NCI-H2081 (cell line): ENCODE data around the gene GLG1.
"Not testable (repeated sequence)": the region's sequence is repeated elsewhere in the genome, so short reads cannot be mapped to it uniquely, and the experiment has no call there.

ENCODE experiments used
- DNase-seq, 2 experiments: peaks; one replicate each; lab custom pipeline; 2025; lab: John Stamatoyannopoulos, UW

Gene GLG1

GRCh38 chr16:74443624-74444346 is 163.1 kb downstream of the GLG1 start:
- not testable (repeated sequence) for DNase-seq

DNA sequence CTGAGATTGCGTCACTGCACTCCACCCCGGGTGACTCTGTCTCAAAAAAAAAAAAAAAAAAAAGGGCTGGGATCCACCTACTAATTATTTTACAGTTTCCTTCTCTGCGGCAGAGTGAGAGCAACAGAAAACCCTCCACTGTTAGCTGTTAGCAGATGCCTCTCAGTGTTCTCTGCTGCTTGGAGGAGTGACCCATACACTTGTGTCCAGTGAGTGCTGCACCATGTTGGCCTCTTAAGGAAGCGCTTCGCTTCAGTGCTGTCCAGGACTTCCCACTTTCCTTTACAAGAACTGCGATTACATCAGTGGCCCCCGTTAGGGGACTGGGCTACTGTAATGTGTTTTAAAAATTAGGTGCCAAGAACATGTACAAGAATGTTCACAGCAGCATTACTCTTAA is 167.2 kb downstream of the GLG1 start:
- no peak for DNase-seq

- DNase-seq = no peak
These were observed 168.4 kb downstream of the GLG1 start for GRCh38 chr16:74438492-74438979.

DNA sequence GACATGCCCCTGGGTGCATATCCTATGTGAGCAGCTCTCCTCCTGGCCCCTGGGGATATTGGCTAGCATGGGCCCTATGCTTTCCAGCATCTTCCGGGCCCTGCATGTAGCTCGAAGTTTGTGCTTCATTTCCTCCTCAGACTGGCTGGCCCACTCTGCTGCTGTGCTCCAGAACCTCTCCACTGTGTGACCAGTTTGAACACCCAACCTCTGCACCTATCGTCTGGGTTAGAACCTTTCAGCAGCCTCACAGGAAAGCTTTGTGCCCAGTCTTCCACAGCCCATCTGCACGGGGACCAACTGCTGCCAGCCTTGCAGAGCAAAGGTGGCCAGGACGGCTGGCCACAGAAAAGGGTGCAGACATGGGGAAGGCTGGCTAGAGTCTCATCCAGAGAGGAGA is 175.4 kb downstream of the GLG1 start:
- no peak for DNase-seq

DNA sequence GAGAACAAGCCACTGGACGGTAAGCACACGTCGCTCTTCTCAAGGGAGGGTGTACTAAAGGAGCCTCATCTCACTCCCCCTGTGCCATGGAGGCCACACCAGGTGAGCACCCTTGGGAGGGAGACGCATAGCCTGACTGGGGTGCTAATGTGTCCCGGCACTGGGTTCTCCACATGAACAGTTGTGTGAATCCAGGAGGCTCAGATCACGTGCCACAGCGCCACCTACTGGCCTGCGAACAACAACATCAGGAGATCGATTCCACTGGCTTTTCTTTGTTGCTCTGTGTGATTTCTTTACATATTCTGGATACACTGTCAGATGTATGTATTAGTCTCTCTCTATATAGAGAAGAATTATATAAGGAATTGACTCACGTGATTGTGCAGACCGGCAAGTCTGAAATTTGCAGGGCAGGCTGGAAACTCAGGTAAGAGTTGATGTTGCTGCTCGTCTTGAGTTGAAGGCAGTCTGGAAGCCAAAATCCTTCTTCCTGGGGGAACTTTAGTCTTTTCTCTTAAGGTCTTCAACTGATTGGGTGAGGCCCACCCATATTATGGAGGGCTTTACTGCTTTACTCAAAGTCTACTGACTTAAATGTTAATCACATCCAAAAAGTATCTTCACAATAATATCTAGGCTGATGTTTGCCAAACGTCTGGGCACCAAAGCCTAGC is 176.7 kb downstream of the GLG1 start:
- DNase-seq = peak; percentile 7 to 20

GRCh38 chr16:74428493-74428892 is 178.4 kb downstream of the GLG1 start:
- not testable (repeated sequence) for DNase-seq

- not testable (repeated sequence) for DNase-seq
These were observed 181.2 kb downstream of the GLG1 start for GRCh38 chr16:74425751-74426150.

DNA sequence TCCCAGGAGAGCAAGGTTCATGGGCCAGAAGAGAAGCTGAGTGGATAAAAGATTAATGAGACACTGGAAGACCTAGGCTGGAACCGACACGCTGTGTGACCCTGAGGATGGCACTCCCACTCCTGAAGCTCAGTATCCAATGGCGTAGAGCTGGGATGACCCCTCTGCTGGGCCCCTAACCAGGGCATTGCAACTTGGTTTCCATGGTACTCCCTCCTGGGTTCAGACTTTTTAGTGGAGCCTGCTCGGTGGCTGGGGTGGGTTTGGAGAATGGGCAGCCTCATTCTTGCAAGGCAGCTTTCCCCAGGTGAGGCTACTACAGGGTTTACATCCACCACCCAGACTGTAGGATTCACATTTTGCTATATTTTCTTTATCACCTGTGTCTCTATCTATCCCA is 183.2 kb downstream of the GLG1 start:
- DNase-seq = not testable (repeated sequence)

- not testable (repeated sequence) for DNase-seq
These were observed 184.8 kb downstream of the GLG1 start for GRCh38 chr16:74422086-74422485.

- not testable (repeated sequence) for DNase-seq
These were observed 185.5 kb downstream of the GLG1 start for GRCh38 chr16:74421482-74421785.

- DNase-seq = not testable (repeated sequence)
These were observed 186.1 kb downstream of the GLG1 start, which contains the start of gene CLEC18B for GRCh38 chr16:74420612-74421481. Gene CLEC18B (minus strand): TSS chr16:74421478. CDS start chr16:74421270, 208 bp downstream.

- not testable (repeated sequence) for DNase-seq
These were observed 187.1 kb downstream of the GLG1 start for GRCh38 chr16:74419811-74420210.

- not testable (repeated sequence) for DNase-seq
These were observed 189.0 kb downstream of the GLG1 start for GRCh38 chr16:74417897-74418296.

DNA sequence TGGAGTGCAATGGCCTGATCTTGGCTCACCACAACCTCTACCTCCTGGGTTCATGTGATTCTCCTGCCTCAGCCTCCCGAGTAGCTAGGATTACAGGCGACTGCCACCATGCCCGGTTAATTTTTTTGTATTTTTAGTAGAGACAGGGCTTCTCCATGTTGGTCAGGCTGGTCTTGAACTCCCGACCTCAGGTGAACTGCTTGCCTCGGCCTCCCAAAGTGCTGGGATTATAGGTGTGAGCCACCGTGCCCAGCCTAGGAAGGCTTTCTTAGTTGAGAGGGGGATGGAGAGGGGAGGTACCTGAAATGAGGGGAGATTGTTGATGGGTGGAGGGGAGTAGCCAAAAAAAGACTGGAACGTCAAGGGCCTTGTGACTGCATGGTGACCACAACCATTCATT is 193.0 kb downstream of the GLG1 start:
- not testable (repeated sequence) for DNase-seq

DNA sequence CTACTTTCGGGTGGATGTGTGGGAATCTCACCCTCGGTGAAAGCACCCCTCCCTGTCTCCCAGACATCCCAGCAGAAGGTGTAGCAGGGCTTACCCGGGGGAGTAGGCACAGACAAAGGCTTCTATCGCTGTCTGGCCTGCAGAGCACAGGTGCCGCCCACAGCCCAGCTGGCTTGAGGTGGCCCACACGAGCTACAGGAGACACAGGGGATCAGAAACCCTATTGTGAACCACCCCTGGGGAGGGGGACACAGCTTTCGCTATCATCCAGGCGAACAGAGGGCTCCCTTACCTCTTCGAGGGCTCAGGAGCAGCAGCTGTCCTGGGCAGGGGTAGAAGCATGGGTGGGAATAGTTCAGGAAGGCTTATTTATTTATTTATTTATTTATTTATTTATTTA is 193.4 kb downstream of the GLG1 start:
- not testable (repeated sequence) for DNase-seq

DNA sequence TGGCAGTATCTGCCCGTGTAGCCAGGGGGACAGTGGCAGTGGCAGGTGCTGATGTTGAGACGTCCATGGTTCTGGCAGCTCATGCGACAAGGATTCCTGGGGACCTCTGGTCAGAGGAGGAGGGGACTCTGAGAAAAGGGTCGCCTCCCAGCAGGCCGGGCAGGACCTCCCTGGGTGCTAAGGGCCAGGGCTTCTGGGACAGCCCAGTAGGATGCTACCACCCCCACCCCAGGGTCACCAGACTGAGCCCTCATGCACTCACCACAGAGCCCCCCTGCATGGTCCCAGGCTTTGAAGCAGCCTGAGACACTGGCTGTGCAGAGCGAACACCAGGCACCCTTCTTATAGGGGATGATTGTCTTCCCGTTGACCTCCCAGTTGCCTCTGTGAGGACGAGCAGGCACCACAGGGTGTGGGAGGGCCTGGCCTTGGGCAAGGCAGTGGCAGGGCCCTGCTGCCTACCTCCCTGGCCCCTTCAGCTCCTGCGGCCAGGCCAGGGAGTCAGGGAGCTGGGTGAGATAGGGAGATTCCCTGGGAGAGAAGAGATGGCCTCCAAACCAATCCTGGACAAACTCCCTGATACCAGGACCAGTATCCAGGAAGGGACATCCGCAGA is 194.0 kb downstream of the GLG1 start:
- not testable (repeated sequence) for DNase-seq

- not testable (repeated sequence) for DNase-seq
These were observed 194.7 kb downstream of the GLG1 start for GRCh38 chr16:74412138-74412774.

DNA sequence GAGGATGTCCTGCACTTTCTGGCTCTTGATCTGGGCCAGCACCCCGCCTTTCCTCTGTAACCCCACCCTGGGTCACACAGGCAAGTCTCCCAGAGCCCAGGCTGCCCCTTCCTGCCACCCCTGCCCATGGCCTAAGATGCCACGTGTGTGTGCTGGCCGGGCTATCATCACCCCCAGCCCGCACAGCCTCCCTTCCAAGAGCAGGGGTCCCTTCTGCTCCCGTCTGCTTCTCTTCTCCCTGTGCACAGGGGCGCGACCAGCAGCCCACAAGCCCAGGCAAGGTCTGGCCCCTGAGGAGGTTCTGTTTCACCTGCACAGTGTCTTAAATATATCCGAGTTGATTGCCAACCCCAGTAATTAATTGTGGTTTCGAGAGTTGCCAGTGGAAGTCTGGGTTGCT is 195.9 kb downstream of the GLG1 start:
- not testable (repeated sequence) for DNase-seq

DNA sequence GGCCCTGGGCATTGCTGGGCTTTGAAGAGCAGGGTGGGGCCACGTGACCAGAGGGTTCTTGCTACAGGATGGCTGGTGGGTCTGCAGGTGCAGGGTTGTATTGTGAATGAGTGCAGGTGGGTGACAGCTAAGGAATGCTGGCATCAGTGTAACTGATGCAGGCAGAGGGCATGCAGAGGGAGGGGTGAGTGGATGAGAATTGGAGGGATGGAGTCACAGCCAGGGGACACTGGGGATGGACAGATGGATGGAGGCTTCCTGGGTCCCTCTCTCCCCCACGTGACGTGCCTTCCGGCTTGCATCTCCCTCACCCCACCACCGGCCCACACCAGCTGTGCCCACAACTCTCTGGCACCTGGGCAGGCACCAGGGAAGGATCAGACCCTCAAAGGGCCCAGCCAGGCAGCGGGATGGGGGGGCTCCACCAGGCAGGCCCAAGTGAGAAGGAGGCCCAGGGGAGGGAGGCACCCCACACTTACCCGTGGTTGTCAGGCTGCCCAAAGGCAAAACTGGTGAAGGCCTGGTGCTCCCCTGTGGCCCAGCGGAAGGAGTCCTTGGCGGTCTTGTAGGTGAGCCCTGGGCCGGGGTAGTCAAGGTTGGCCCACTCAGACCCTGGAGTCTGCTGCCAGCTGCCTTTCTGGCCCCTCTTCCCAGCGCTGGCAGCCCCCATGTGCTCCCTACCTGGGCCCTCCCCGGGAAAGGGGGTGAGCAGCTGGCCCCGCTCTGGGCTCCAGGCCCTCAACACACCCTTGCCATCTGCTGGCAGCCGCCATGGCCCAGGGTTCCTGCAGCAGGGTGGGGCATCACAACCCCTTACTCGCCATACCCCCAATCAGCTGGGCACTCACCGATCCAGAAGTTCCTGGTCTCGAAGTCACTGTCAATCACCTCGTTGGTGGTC is 196.6 kb downstream of the GLG1 start:
- not testable (repeated sequence) for DNase-seq
